ENCODE measurements around the gene SNORC.

DNA sequence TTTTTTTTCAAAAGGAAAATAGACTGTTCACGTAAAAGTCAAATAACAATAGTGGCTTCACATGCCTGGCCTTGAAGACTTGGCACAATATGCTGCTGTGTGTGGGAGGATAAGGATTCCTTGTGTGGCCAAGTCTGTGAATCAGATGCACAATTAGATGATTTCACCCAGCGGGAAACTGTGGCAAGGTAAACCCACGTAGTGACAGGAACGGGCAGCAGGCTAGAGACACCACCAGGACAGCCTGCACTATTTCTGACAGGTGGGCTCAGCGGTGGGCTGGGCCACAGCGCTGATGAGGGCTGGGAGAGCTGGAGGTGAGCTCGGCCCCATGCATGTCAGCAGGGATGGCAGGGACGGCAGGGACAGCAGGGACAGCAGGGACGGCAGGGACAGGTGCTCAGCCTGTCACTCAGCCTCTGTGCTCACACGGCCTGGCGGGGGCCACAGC is 21.6 kb downstream of the SNORC start:
- TF ChIP-seq, protein P1, sequence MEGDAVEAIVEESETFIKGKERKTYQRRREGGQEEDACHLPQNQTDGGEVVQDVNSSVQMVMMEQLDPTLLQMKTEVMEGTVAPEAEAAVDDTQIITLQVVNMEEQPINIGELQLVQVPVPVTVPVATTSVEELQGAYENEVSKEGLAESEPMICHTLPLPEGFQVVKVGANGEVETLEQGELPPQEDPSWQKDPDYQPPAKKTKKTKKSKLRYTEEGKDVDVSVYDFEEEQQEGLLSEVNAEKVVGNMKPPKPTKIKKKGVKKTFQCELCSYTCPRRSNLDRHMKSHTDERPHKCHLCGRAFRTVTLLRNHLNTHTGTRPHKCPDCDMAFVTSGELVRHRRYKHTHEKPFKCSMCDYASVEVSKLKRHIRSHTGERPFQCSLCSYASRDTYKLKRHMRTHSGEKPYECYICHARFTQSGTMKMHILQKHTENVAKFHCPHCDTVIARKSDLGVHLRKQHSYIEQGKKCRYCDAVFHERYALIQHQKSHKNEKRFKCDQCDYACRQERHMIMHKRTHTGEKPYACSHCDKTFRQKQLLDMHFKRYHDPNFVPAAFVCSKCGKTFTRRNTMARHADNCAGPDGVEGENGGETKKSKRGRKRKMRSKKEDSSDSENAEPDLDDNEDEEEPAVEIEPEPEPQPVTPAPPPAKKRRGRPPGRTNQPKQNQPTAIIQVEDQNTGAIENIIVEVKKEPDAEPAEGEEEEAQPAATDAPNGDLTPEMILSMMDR (IDR thresholded peaks at IDR 0.05) = no peak
- TF ChIP-seq POLR2A (IDR thresholded peaks at IDR 0.05; ENCODE audit: low read depth) (no peak), EP300 (IDR thresholded peaks at IDR 0.05) (no peak), POLR2AphosphoS5 (IDR thresholded peaks at IDR 0.05) (no peak)
